ENCODE measurements around the gene NTM.

Gene NTM

DNA sequence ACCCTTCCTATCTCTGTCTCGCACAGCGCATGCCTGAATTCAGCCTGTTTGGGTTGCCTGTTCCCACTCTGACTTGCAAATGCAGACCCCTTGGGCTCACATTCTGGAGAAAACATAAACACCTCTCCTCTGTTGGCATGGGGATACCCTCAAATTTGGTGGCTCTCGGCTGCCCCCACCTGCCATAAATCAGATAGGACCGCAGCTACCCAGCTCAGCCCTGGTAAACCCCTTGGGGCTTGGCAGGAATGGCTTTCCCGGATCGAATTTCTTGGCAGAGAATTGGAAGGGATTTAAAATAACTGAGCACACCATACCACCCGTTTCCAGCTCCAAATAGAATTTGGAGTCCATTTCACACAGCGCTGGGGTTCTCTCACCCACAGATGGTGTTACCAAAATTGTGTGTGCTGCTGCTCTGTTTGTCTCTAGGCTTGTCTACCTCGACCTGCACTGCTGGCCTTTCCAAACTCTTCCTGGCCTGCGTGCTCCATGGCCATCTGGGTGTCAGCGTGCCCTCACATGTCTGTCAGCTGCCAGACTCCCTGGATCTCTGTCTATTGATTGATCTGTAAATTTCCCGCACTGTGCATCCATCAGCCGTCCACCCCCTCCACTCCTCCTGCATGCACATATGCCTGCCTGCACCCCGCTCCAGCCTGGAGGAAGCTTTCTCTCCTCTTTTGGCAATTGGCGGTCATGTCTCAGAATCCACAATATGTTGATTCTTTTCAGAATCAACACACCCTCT lies 134.0 kb downstream of the NTM start:
- DNase-seq, result peak in 2 of 3 experiments; percentile 23 to 67

DNA sequence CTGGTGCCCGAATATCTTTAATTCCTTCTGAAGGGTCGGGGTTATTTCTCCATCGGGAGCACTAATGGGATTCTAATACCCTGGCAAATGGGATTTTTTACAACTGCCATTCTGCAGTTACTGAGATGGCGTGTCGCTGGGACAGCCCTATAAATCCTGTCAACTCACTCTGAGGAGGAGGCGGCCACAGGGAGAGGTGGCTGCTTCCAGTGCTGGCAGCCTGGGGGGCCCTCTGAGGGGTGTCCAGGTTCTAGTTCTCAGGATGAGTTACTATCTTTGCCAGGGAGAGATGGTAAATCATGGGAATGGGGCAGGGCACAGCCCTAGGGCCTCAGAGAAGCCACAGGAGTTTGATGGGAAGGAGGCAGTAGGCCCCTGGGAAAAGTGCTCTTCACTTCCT lies 135.9 kb downstream of the NTM start:
- DNase-seq, result no peak

DNA sequence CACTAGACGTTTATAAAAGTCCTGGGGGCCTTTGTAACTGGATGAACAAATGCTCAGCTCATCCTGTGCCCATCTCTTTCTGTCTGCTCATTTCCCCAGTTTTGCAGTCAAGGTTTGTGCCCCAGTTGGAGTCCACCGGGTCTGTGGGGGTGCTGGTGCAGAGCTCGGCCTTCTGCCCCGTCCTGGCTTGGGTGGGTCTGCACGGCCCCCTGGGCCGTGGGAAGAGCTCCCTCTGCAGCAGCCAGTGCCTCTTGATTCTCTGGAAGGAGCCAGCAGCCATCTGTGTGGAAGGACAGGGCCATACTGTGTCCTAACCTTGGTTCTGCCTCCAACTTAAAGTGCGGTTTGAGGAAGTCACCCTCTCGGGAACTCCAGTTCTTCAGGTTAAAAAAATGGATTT lies 140.2 kb downstream of the NTM start:
- DNase-seq, result no peak

DNA sequence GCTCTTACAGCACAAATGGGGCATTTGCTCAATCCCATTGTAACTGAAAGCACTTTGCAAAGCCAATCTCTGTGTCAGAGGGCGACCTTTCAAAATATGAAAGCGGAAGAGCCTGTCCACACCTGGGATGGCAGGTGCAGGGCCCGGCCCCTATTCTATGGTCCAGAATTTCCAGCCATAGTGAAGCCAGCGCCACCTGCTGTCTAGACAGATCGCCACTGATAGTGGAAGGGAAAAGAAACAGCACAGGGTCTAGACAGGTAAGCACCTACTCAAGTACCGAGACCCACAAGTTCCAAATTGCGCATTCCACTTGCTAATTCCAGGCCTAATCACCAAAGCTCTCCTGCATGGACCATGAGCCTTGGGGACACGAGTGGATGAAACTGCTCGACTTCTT lies 141.4 kb downstream of the NTM start:
- DNase-seq, result peak; percentile 34 to 63 (median 48)

DNA sequence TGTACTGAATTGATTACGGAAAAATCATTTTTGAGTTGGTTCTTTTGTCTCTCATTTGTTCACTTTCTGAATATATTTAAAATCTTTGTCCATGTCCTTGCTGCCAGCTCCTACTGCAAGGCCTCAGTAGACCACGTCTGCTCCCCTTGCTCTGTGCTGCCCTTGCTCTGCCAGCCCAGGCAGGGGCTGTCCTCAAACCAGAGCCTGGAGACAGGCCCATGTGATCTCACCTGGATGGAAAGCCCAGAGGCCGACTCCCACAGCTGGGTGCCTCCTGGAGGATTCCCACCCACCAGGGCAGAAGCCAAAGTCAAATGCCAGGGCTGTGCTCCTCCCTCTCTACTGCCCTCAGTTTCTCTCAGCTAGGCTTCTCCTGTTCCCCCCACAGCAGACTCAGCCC lies 141.8 kb downstream of the NTM start:
- DNase-seq, result no peak

DNA sequence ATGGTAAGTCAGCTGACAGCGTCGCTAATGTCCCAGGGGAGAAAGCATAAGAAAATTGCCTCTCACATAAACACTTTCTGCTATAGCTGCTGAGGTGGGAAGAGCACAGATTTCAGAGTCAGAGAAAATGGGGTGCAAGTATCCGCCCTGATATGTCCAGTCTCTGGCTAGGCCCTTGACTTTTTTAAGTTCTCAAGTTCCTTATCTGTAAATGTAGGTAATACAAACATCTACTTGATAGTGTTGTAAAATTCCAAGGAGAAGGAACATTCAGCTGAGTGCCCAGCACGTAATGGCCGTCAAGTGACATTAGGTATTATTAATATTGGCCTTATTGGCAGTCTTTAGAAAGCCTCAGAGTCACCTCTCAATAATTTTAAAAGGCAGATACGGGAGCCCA lies 143.6 kb downstream of the NTM start:
- DNase-seq, result no peak

DNA sequence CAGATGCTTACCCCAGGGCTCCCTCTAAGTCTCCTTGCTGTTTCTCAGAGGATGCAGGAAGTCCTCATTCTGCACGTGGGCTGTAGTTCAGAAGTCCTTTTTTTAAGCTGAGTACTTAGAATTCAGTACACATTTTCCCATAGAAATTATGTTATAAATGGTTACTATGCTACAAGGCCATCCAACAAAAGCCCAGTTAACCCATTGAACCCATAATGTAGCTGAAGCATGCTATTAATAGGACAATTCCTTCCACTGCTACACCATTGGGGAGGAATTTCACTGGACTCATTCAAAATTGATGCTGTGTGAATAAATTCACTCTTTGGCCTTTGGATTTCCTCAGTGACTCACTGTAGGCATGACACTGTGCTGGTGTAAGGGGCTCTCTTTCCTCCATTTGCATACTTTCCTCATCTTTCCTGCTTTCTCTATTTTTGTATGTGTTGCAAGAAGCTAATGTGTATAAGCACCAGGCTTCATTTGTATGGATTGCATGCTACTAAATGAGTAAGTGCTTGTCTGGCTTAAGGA lies 148.0 kb downstream of the NTM start:
- no peak for DNase-seq

DNA sequence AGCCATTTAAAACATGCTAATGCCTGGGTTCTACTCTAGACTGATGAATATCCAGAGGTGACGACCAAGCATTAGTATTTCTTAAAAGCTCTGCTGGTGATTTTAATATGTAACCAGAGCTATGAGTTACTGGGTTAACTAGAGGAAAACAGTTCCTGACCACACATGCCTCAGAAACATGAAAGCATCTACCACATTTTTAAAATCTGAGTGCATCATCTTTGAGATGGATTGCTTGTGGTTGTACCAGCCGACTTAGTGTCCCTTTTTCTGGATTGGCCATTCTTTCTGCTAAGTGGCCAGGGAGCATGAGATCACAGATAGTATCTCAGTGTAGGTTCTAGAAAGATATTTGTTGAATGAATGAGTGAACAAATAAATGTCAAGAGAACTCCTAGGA lies 152.4 kb downstream of the NTM start:
- no peak for DNase-seq

DNA sequence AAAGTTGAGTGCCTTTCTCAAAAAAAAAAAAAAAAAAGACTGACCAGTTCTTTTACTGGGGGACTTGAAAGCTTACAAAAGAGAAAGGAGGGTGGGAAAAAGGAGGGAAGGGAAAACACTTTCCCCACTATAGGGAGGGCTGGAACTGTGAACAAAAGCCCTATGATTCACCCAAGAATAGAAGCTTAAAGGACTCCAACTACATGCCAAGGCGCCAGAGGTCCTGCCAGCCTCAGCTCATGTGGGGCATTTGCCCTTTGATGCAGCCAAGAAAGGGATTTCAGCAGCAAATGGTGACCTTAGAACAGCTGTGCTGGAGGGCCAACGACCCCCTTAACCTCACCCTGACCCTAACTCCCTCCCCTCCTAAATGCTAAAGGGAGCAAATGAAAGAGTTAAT lies 160.0 kb downstream of the NTM start:
- DNase-seq, result no peak

DNA sequence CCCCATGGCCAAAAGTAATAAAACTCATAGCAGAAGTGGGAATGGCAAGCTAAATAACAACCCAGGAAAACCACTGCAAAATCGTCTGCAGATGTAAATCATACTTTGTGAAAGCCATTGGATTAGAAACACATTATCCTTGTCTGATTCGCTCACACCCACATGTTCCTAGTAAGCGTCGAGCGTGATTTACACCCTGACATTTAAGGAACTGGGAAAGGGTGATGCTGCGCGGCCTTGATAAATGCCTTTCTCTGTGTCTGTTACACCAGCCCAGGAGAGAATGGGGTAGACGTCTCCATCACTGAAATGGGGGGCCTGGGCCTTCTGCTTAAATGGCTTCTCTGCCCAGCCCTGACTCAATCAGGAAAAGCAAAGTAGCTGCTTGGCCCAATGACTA lies 162.7 kb downstream of the NTM start:
- DNase-seq, result no peak

DNA sequence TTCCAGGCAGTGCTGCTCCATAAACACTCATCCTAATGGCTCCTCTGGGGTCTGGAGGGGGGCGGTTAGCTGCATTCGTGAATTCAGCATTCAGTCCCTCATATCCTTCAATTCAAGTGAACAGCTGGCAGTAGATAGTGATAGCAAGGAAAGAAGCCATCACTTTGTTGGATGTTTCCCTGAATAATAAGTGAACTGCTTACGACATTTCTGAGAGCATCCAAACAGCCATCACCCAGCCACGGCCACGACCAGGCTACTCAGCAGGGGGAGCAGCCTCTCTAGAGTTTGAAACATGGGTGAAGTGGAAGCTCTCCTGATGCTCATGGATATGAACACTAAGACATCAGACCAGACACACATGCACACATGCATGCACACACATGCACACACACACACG lies 163.6 kb downstream of the NTM start:
- DNase-seq, result no peak

DNA sequence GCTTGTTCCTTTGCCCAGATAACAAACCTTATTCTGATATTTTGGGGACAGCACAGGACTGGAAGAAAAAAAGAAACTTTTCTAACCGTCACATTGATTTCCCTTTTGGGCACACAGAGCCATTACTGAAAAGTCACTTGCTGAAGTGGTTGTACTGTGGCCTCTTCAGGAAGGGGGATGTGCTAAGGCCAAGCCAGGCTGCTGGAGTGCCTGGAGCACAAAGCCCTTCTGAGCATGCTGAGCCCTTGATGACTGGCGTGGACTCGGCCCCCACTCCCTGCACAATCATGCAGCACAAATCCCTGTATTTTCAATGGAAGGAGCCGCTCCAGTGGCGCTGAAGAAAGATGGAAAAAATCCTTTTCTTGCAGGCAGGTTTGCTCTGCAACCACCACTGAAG lies 164.2 kb downstream of the NTM start:
- peak in 1 of 3 experiments; percentile 45 for DNase-seq

DNA sequence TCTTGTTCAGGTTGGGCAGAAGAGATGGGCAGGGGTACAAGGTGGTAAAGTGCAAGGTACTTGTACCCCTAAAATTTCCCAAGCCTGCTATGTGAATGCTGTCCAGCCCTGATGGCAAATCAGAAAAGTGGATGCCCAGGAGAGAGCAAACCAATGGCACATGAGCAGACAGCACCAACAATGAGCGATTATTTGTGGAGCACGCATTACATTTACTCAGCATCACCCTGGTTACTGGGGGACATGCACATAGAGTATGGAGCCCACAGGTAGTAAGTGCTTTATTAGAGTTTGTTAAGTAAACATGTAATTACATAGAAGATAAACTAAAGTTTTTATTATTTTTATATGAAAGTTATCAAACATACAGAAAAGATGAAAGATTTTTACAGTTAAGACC lies 165.7 kb downstream of the NTM start:
- peak in 1 of 3 experiments; percentile 33 for DNase-seq

DNA sequence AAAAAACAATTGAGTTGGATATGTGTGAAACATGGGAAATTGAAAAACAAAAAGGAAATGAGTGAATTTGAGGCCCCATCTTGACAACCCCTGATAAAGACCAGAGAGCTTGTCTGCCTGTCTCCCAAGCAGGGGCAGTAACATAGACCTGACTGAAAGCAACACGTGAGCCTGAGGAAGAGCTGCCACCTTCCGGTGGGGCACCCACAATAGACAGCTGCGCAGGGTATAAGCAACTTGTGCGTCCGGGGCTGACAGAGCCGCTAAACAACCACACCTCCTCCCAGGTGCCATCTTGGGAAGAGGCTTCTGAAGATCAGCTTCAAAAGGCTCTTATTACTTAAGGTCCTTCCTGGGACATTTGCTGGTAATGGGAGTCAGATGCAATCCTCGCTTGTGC lies 166.8 kb downstream of the NTM start:
- no peak for DNase-seq

DNA sequence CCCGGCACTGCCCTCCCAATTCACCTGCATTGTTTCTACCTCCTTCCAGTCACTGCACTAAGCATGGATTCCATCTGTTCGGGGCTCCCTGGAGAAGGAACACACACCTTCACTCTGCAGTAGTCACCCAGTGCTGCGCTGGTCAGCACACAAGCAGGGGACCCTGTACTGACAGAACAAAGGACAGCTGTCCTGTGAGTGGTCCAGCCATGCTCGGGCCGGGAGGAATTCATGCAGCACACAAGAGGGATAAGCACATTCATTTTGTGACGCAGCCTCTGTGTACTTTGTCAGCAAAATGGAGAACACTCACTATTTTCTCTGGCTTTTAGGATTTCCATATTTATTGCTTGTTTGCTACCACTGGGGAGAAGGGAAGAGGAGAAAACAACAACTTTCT lies 167.3 kb downstream of the NTM start:
- no peak for DNase-seq

DNA sequence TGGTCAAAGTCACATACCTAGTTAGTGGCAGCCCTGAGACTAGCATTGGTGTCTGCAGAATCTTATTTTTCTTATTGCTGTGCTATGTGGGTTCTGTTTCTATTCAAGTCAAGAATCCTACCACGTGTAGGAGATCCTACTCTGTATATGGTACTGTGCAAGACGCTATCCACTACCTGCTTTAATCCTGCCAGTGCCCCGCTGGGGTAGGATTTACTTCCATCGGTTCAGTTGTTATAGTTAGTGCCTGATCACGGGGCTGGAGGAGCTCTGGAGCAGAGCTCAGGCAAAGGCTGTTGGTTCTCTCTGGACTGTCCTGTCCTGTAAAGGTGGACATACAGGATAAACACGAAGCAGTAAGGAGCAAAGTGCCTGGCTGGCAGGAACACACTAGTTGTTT lies 167.9 kb downstream of the NTM start:
- DNase-seq, result no peak

DNA sequence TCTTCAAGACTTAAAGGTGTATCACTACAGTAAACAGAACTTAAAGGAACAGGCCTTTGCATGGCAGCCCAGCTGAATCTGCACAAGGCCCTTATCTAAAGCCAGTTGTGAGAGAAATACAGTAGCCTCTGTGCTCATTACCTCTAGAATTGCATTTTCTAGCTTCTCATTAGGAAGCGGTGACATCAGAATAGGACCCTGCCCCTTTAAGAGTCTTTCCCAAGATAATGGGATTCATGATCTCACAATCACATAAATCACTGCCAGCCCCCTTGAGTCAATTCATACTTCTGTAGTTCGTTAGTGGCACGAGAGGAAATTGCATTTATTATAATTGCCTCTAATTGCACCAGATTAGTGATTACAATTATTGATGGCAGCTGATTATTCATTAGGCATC lies 170.3 kb downstream of the NTM start:
- DNase-seq, result no peak

DNA sequence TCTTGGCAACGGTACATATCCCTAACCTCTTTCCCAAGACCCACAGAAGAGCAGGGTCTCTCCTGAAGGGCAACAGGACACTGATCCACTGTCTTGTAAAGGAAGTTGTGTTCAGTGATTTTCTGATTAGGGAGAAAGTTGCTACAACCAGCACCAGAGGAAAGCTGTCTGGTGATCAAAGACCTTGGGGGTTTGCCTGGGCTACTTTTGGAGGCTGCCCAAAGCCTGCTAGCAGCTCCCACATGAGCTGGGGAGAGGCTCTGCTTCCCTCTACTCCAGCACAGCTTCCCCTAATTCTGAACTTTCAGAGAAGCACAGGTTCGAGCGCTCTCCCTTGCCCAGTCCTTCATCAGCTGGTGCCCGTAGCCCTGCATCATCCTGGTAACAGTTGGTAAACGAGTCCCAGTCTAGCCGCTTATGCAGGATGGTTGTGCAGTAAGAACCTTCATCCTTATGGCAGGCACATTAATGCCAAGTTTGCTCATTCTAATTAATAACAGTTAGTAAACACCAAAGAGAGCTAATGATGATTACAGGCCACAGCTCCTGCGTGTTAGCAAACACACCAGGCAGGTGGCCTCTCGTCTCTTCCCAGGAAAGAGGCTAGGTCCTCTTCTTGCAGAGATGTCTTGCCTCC lies 173.1 kb downstream of the NTM start:
- DNase-seq, result peak in 2 of 3 experiments; percentile 16 to 56

DNA sequence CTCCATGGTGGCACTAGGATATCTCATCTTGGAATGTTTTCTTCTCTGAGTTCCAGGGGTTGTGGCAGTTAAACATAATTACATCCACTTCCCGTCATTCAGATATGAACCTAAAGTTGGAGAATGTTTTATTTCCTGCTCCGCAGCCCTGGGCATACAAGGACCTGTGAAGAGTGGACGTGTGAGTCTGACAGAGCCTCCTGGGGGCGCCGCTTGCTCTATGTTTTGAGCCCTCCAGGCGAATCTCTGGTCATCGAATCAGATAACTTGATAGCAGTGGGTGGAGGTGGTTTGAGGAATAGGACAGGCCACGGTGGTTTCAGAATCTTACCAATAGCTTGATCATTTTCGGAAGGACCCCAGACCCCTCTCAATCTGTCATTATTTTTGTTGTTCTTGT lies 174.2 kb downstream of the NTM start:
- DNase-seq, result no peak

DNA sequence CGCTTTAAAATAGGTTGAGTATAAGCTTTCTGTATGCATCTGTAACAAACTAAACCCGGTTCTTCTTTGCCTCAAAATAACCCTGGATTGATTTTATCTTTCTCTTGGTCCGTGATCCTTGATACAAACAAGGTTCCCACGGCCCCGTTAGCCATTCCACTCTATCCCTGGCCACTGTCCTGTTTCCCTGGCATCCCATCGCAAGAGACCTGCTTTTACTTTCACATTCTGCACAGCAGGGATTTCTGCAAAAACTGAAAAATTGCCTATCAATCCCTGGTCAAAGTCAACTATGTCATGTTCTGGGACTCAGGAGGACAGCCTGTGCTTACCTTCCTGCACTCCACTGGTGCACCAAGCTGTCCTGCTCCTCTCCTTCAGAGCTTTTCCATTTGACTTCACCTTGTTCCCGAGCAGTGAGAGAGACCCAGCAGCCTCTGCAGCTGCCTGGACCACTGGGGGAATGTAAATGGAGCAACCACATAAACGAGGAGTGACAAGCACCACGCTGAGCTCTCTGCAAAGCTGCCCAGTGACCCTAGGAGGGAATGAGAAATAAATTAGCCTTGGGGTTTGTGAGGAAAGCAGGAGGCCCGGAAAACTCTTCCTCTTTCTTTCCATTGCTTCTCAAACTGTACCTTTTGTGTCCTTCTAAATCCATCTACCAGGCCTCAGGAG lies 175.9 kb downstream of the NTM start:
- peak in 1 of 3 experiments; percentile 18 for DNase-seq

DNA sequence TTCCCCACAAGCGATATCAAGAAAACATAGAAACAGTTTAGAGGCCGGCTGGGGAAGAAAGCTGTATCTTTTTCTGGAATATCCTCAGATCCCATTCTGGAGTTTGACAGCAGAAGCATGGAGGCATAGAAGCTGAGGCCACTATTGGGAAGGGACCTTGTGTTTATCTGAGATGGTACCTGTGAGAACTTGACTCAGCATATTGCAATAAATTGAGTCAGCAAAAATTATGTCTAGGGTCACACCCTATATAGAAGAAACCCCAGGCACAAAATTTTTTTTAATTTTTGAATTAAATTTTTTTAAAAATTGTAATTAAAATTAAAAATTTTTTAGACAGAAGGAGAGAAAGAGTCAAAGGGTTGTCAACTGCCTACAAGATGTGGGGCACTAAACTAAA lies 178.7 kb downstream of the NTM start:
- DNase-seq, result no peak

DNA sequence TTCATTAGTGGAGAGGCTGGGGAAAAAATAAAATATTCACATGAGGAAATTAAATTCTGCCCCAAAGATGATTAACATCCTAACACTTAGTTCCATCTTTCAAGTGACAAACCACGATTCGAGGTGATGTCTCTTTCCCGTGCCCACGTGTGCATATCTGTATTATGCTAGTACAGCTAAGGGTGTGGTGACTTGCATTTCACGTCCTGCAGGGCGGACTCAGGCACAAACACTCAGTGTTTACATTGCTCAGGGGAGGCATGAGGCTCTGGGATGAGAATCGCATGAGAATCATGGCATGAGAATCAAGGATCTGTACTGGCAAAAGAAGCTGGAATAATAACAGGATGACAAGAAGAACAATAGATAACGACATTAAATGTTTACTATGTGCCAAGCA lies 179.4 kb downstream of the NTM start:
- peak in 1 of 3 experiments; percentile 34 for DNase-seq

DNA sequence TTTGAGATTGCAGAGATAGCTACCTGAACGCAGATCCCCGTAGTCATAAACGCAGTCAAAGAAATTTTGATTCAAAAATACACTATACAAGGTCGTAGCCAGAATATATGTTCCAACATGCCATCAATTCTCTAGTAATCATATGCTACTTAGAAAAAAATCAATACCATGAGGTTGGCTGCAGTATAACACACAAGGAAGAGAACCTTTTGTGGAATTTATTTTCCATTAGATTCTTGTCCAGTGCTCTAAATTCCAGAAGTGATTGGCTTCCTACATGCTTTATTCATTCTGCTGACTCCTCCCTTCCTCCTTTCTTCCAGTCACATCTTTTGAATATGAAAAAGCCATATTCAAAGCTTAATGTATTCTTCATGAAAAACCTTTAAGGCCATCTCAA lies 189.9 kb downstream of the NTM start:
- no peak for DNase-seq

DNA sequence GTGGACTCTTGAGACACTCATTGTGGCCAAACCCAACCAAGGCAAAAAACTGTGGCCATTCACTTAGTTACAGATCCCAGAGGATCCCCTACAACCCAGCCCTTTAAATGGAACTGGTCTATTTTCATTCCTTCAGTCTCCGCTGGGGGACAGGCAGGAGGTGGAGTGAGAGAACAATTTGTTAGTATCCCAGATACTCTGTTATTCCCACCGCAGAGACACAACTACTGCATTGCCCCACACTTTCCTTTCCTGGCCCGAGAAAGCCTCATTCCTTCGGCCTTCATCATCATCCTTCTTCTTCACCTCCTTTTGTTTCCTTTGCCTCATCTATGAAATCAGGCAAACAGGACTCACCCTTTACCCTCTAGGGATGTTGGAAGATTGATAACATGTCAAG lies 191.1 kb downstream of the NTM start:
- DNase-seq, result no peak

Measured in NCI-H1417 (cell line).